GM21381 (cell line): ENCODE data around the gene MED13L.

ENCODE experiments used
- ATAC-seq: cut with Tn5 transposase; IDR thresholded peaks from one replicate; pipeline ENCODE4 v1.9.1; 2021; ENCODE audit warnings: mild to moderate bottlenecking, moderate library complexity; ENCODE audit not compliant: unreplicated experiment

Gene MED13L

GRCh38 chr12:116280595-116281290 lies 3.2 kb upstream of the MED13L start:
- no peak for ATAC-seq

GRCh38 chr12:116278667-116279066 lies 1.2 kb upstream of the MED13L start:
- no peak for ATAC-seq

GRCh38 chr12:116278279-116278626 lies 760 bp upstream of the MED13L start:
- no peak for ATAC-seq

- peak; percentile 31 for ATAC-seq
Observed at GRCh38 chr12:116276652-116277466, 634 bp downstream of the MED13L start.

GRCh38 chr12:116274551-116275375 lies 2.7 kb downstream of the MED13L start:
- ATAC-seq = no peak

- no peak for ATAC-seq
Observed at GRCh38 chr12:116273813-116274550, 3.5 kb downstream of the MED13L start.

GRCh38 chr12:116267948-116268347 lies 9.5 kb downstream of the MED13L start:
- no peak for ATAC-seq

- no peak for ATAC-seq
Observed at GRCh38 chr12:116266631-116267349, 10.7 kb downstream of the MED13L start.

- ATAC-seq = no peak
Observed at GRCh38 chr12:116266168-116266601, 11.3 kb downstream of the MED13L start.

GRCh38 chr12:116265351-116266147 lies 11.9 kb downstream of the MED13L start:
- ATAC-seq = no peak

GRCh38 chr12:116264525-116265070 lies 12.9 kb downstream of the MED13L start:
- ATAC-seq = no peak

- no peak for ATAC-seq
Observed at GRCh38 chr12:116263844-116264243, 13.6 kb downstream of the MED13L start.

GRCh38 chr12:116263431-116263830 lies 14.1 kb downstream of the MED13L start:
- no peak for ATAC-seq

GRCh38 chr12:116262741-116263140 lies 14.8 kb downstream of the MED13L start:
- ATAC-seq = no peak

GRCh38 chr12:116261525-116262100 lies 15.9 kb downstream of the MED13L start:
- ATAC-seq = no peak

- no peak for ATAC-seq
Observed at GRCh38 chr12:116259800-116260577, 17.5 kb downstream of the MED13L start.

GRCh38 chr12:116257826-116258225 lies 19.7 kb downstream of the MED13L start:
- ATAC-seq = no peak

- ATAC-seq = no peak
Observed at GRCh38 chr12:116257215-116257614, 20.3 kb downstream of the MED13L start.
